Activated CD8-positive, alpha-beta memory T cell treated with anti-CD3 and anti-CD28 coated beads for 4 hours (primary cell): ENCODE data around the gene SULT2B1.
"Not testable (repeated sequence)": the region's sequence is repeated elsewhere in the genome, so short reads cannot be mapped to it uniquely, and the experiment has no call there.

ENCODE experiments used
- DNase-seq, 2 donors: peaks; one replicate each; pipeline ENCODE4 v3.0.0-alpha.2; 2020; ENCODE audit warnings: low read depth in 2 of 2

SULT2B1 gene

DNA sequence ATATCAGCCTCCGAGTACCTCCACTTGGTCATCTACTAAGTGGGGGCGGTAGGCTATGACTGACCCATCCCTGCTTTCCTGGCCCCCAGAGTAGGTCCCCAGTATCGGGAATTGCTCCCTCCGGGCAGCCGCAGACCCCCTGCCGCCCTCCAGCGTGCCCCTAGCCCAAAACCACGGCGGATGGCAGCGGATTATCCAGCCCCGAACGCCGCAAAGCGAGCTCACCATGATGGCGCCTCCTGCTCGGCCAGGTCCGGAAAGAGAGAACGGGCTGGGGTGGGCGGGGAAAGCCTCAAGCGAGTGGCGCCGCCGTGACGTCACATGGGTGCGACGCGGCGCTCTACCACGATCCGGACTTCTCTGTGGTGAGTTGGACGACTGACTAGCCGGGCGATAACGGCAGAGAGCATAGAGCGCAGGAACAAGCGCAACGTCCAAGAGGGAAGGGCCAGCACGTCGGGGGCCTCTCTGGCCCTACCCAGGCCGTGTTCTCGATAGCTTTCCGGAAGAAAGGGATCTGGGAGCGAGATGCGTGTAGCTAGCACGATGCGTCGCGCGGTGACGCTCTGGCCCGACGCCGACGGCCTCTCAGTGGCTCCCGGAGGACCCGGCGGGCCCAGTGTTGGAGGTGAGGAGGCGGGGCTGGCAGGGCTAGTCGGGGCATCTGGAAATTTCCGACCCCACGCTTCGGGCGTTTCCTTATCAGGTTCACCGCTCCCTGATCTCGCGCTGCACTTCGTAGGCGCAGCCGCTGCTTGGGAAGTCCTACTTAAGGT is 67.1 kb downstream of the SULT2B1 start, which contains the start of the genes RPL18 and SPHK2:
RPL18 (minus strand) TSS at position 263 of the 776 bp plus-strand sequence; CDS start at position 228, 35 bp downstream.
SPHK2 (plus strand) TSS at position 591 of the 776 bp plus-strand sequence. CDS start 1,009 bp downstream, outside the sequence.
- peak; percentile 93 for DNase-seq

DNA sequence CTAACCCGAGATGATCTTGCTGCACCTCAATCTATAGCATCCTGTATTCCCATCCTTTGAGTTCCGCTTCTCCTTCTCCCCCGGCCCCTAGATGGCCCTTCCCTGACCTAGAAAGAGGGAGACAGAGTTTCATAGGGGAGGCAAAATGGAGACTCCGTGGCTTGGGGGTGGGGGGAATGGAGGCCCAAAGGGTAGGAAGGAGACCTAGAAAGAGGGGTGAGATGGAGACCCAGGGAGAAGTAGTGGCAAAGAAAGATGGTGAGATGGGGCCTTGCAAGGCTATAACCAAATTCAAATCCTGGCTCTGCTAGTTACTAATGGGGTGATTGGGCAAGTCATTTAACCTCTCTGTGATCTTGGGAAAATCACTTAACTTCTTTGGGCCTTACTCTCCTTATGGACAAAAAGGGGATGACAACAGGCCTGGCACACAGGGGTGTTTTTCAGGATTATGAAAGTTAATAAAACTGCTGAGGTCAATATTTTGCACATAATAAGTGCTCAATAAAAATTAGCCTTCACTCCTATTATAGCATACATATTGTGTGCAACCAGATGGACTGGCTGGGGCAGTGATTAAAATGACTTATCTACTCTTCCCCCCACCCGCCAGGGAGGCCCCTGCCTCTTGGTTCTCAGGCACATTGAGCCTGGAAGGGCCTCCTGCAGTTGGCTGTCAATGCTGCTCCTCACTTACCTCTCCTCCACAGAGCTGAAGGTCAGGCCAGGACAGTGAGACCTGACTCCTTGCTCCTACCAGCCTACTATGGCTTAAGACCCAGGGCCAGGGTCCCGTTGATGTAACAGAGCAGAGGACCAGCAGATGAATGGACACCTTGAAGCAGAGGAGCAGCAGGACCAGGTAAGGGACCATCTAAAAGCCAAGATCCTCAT is 68.0 kb downstream of the SULT2B1 start:
- no peak for DNase-seq

DNA sequence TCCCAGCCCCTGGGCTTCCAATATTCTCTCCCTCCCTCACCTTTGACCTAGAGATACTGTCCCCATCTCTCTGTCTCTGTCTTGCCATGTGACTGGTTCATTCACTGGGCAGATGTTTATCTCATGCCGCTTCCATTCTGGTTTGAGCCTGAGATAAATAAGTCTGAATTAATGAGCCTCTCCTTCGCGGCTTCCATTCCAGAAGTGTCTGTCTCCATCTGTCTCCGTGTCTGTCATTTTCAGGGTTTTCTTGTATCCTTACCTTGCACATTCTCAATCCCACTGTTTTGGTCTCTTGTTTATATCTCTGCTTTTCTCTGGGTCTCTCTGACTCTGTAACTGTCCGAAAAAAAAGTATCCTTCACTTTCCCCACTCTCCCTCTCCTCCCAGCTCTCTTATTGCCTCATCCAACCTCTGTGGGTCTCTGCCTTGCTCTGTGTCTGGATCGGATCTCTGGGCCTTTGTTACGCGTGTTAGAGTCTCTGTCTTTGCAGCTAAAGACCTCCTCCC is 71.6 kb downstream of the SULT2B1 start:
- no peak for DNase-seq

DNA sequence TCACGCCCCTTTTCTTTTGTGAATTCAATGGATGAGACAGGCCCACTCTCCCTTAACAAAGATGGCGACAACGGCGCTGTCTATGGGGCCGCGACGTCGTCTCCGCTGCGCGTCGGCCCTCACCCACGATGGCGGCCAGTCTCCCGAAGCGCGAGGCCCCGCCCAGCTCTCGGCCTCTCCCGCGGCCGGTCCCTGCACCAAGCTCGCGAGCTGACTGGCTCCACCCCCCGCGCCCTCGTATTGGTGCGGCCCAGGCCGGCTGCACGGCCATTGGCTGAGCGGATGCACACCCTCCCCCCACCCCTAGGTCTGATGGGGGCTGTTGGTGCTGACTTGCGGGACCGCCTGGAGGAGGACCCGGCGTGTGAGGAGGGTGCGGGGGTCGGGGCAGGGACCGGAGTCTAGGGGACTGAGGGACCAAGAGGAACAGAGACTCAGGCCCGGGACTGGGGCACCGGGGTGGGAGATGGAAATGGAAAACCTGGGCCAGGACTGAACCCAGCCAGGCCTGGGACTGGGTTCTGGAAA is 72.2 kb downstream of the SULT2B1 start:
- peak; percentile 92 for DNase-seq

DNA sequence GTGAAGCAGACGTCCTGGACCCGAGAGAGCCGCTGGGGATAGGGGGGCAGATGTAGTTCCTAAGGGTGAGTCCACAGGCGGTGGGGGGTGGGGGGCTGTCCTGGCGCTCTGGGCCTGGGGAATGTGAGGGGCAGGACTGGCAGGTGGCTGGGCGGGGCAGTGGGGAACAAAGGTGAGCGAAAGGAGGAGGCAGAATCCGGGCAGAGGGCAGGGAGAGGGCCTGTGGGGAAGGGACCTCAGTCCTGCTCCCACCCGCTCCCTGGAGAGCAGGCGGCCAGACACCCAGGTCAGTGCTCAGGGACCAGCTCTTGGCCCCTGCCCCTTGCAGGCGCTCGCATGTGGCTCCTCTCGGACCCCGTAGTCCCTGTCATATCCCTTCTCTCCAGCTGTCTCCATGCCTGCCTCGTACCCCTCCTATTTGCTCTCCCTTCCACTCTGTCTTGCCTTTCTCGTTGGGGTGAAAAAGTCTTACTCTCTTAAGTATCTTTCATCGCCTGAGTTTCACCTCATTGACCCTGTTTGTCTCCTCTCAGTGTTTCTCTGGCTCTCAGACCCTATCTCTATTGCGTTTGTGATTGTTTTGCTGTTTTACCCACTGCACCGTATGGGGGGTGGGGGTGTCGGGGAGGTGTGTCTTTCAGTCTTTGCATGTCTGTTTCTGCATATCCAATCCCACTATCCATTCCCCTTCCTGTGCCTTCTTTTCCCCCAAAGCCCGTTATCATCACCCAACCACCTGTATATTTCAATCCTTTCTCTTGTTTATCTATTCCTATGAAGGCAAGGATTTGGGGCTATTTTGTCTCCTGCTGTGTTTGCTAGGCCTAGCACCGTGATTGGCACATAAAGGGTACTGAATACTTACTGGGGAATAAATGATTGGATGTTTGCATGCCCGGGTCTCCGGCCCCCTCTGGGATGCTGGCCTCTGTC is 73.1 kb downstream of the SULT2B1 start:
- DNase-seq = no peak

DNA sequence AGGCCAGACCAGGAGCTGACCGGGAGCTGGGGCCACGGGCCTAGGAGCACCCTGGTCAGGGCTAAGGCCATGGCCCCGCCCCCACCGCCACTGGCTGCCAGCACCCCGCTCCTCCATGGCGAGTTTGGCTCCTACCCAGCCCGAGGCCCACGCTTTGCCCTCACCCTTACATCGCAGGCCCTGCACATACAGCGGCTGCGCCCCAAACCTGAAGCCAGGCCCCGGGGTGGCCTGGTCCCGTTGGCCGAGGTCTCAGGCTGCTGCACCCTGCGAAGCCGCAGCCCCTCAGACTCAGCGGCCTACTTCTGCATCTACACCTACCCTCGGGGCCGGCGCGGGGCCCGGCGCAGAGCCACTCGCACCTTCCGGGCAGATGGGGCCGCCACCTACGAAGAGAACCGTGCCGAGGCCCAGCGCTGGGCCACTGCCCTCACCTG is 73.9 kb downstream of the SULT2B1 start:
- DNase-seq = no peak

DNA sequence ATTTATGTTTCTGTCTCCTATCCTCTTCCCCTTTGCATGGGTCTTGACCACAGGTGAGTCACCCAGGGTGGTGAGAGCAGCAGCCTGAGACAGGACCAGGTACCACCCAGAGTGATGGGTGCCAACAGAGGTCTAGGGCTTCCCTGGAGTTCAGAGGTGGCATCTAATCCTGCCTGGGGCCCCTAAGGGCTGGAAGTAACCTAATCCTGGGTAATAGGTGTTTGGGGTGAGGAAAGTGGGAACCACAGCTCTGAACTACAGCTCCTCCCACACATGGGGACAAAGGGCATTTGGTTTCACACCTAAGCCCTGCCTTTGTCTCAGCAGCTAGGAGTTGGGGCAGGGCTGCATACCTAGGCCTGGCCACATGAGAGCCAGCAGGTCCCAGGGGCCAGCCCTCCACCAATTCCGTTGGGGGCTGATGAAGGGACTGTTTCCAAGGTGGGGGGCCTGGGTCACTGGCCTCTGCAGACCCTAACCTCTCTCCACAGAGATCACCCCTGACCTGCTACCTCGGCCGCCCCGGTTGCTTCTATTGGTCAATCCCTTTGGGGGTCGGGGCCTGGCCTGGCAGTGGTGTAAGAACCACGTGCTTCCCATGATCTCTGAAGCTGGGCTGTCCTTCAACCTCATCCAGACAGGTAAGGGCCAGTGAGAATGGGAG is 75.4 kb downstream of the SULT2B1 start:
- no peak for DNase-seq

DNA sequence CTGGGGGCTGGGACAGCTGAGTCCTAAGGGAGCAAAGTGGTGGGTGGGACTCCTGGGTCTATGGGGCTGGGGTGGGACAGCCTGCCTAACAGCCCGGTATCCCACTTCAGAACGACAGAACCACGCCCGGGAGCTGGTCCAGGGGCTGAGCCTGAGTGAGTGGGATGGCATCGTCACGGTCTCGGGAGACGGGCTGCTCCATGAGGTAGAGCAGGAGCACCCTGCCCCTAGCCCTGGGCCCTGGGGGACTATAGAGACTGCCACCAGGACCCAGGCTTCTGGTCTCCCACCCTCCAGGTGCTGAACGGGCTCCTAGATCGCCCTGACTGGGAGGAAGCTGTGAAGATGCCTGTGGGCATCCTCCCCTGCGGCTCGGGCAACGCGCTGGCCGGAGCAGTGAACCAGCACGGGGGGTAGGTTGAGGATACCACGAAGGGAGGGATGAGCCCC is 75.9 kb downstream of the SULT2B1 start:
- no peak for DNase-seq

DNA sequence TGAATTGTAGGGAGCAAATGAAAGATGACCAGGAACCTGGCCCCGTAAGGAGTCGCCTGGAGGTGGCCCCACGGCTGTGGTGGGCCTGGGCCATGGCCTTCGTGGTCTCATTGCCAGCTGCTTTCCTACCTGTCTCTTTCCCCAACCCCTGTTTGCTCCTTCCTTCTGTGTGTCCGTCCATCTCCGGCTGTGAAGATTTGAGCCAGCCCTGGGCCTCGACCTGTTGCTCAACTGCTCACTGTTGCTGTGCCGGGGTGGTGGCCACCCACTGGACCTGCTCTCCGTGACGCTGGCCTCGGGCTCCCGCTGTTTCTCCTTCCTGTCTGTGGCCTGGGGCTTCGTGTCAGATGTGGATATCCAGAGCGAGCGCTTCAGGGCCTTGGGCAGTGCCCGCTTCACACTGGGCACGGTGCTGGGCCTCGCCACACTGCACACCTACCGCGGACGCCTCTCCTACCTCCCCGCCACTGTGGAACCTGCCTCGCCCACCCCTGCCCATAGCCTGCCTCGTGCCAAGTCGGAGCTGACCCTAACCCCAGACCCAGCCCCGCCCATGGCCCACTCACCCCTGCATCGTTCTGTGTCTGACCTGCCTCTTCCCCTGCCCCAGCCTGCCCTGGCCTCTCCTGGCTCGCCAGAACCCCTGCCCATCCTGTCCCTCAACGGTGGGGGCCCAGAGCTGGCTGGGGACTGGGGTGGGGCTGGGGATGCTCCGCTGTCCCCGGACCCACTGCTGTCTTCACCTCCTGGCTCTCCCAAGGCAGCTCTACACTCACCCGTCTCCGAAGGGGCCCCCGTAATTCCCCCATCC is 76.7 kb downstream of the SULT2B1 start:
- DNase-seq = no peak

DNA sequence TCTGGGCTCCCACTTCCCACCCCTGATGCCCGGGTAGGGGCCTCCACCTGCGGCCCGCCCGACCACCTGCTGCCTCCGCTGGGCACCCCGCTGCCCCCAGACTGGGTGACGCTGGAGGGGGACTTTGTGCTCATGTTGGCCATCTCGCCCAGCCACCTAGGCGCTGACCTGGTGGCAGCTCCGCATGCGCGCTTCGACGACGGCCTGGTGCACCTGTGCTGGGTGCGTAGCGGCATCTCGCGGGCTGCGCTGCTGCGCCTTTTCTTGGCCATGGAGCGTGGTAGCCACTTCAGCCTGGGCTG is 77.3 kb downstream of the SULT2B1 start:
- DNase-seq = no peak

DNA sequence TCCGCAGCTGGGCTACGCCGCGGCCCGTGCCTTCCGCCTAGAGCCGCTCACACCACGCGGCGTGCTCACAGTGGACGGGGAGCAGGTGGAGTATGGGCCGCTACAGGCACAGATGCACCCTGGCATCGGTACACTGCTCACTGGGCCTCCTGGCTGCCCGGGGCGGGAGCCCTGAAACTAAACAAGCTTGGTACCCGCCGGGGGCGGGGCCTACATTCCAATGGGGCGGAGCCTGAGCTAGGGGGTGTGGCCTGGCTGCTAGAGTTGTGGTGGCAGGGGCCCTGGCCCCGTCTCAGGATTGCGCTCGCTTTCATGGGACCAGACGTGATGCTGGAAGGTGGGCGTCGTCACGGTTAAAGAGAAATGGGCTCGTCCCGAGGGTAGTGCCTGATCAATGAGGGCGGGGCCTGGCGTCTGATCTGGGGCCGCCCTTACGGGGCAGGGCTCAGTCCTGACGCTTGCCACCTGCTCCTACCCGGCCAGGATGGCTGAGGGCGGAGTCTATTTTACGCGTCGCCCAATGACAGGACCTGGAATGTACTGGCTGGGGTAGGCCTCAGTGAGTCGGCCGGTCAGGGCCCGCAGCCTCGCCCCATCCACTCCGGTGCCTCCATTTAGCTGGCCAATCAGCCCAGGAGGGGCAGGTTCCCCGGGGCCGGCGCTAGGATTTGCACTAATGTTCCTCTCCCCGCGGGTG is 77.8 kb downstream of the SULT2B1 start:
- no peak for DNase-seq

DNA sequence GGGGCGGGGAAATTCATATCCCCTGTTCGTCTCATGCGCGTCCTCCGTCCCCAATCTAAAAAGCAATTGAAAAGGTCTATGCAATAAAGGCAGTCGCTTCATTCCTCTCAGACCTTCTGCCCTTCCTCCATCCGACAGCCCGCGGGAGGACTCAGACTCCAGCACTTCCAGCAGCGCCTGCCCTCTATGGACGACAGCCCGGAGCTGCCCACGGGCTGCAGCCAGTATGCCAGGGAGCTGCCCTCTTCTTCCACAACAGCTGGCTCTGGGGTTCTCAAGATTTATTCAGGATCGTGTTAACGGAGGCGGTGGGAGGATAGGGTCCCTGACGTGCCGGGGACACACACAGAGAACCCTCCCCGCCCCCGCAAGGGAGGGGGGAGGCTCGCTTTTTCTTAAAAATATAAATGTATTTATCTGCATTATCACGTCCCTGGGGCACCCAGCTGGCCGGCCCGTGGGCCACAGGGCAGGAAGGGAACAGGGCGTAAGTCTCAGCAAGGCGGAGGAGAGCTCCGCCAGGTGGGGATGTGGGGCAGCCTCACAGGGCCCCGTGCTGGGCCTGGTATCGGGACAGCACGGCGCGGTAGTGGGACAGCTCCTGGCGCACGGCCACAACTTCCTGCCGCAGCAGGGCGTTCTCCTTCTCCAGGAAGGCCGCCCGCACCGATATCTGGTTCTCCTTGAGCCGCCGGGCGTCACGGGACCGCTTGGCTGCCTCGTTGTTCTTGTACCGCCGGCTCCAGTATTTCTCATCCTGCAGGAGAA is 78.5 kb downstream of the SULT2B1 start:
- DNase-seq = no peak

DNA sequence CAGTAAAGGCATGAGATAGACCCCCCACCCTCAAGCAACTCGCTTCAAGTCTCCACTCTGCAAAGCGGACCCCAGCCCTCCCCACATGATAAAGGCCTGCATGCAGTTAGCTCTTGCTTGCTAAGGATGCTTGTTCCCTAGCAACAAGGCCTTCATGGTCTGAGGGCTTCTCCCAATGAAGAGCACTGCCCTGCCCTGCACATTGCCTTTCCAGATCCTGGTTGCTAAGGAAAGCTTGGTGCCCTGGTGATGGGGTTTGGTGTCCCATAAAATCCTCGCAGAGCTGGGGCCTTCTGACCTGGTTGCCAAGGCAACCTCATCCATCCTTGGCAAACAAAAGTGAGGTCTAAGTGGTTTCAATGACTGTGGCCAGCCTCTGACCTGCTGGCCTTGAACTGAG is 79.3 kb downstream of the SULT2B1 start:
- DNase-seq = no peak

DNA sequence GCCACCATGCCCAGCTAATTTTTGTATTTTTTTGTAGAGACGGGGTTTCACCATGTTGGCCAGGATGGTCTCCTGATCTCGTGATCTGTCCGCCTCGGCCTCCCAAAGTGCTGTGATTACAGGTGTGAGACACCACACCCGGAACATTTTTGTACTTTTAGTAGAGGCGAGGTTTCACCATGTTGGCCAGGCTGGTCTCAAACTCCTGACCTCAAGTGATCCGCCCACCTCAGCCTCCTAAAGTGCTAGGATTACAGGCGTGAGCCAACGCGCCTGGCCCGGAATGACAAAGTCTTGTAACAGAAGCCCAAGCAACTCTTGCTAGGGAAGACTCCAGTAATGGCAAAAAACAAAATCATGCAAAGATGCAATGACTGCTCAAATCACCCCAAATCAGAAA is 80.3 kb downstream of the SULT2B1 start:
- not testable (repeated sequence) for DNase-seq

DNA sequence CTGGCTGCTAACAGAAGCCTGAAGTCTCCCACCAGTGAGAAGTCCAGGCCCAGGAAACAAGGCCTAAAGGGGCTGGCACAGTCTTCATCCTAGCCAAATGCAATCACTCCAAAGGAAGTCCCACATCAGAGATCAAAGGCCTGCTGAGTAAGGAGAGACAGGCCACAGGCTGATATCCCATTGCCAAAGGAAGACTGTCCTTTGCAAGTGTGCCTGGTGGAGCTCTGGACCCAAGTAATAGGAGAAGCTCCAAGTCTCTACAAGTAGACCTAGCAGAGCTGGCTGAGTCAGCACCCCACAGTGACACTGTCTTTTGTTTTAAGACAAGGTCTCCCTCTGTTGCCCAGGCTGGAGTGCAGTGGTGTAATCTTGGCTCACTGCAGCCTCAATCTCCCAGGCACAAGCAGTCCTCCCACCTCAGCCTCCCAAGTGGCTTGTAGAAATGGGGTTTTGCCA is 80.7 kb downstream of the SULT2B1 start:
- DNase-seq = no peak

DNA sequence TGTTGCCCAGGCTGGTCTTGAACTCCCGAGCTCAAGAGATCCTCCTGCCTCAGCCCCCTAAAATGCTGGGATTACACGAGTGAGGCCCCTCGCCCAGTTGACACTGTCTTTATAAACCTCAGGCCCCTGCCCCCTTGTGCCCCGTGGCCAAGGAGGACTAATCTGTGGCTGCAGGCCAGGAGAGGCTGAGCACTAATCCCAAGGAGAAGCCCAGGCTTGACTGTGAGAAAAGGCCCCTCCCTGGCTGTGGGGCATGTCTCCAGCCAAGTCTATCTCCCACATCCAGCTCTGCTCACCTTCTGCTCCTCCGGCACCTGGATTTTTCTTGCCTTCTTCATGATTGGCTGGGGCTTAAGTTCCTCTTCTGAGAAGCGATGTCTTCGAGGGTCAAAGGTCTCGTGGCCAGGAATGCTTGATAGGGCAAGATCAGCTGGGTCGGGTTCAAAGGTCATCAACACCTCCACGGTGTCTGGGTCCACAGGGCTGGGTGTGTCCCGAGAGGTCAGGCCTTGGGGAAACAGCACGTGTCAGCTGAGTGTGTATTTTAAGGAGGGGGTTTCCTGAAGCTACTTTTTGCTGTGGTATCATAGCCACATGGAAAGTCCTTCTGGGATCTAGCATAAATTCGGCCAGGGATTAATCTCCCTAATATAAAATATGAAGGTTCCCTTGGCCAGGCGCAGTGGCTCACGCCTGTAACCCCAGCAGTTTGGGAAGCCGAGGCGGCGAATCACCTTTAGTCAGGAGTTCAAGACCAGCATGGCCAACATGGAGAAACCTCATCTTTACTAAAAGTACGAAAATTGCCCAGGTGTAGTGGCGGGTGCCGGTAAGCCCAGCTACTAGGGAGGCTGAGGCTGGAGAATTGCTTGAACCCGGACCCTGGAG is 81.4 kb downstream of the SULT2B1 start:
- DNase-seq = no peak

DNA sequence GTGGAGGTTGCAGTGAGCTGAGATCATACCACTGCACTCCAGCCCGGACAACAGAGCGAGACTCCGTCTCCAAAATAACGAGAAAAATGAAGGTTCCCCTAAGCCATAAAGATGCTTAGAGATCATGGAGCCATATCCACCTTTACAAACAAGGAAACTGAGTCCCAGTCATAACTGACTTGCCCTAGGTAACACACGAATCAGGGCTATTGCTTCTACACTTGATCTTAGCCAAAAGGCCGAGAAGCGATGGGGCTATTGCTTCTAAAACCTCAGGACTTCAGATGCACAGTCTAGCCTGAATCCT is 82.0 kb downstream of the SULT2B1 start:
- no peak for DNase-seq
